Colon (tissue), 2 donors: ENCODE measurements around the gene NELL1.

Experiments
- FAIRE-seq: peaks from 2 replicates; lab custom pipeline; 2012; peaks lifted over from hg19 to GRCh38; lab: Jason Lieb, UNC
- donor health status: control.
- donor health status: control.

NELL1 gene

DNA sequence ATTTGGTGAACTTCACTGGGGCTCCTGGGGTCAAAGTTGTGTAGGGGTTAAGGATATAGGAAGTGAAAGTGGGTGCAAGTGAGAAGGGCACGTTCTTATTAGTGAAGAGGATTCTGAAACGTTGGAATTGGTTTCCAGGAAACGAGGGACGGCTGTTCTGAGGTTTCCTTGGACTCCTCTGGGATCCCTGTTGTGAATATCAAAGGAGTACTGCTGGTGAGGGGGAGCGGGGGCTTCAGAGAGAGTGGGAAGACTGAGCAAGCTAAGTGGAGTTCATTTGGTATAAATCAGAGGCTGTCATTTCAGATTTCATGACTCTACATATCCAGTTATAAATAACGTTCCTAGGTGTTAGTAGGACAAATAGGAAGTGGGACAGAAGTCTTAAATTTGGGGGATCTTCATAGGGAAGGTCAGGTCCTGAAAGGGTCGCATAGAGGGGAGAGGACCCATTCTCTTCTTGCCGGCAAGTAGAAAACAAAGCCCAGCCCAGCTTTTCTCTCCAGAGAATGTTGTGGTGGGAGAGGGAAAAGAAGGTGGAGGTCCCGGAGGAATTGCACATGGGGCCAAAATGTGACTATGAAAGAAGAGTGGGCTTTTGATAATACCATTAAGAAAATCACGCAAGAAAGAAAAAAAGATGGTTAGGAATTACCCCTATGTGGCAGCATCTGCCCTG is 1.1 kb upstream of the NELL1 start:
- no peak for FAIRE-seq

DNA sequence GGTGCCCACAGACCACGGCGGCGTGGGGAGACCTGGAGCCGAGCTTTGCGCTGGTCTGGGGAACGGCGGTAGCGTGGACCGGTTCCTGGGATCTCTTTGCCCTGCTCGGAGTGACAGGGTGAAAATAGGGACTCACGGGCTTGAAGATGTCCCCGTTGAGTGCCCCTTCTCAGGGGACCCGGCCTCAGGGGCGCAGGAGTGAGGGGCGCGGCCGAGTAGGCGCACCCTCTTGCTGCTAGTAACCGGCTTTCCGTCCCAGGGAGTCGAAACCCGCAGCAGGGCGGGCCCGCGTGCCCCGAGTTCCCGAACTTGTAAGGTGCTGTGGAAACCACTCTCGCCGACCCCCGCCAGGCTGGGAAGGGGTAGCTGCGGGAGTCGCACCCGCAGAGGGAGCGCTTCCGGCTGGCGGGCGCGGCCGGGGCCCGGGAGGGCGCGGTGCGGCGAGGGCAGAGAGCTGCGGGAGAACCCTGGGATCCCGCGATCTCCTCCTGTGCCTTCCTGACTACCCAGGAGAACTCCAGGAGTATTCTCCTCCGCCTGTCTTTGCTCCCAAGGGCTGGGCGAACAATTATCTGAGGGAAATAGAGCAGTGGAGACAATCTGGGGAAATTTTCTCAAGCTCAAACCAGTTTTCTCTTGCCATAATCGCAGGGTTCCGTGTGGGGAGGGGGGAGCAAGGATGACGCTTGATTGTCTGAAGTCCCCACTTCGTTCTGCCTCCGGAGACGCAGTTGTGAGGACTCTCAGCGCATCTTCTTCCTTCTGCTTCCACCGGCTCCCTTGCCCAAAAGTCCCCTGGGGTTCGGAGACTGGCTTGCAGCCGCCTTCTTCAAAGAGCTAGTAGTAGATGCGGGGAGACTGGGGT is 666 bp downstream of the NELL1 start:
- no peak for FAIRE-seq

DNA sequence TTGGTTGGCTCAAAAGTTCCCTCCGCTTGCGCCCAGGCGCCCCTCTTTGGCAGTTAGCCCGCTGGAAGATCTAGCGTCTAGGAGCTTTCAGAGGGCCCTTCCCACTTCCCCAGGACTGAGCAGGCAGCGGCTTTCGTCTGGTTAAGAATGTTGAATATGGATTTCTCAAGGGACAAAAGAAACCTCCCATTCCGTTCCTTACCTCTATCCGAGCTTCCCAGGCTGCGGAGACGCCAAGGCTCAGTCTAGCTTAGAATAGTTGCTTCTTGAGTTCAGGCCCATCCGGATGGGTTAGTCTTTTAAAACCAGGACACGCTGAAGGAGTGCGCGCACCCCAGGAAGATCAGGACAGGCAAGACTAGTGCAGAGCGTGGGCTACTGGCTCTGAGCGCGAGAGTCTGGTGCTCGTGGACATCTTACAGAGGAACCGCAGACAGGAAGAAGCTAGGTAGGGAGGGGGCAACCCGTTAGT is 1.6 kb downstream of the NELL1 start:
- no peak for FAIRE-seq

DNA sequence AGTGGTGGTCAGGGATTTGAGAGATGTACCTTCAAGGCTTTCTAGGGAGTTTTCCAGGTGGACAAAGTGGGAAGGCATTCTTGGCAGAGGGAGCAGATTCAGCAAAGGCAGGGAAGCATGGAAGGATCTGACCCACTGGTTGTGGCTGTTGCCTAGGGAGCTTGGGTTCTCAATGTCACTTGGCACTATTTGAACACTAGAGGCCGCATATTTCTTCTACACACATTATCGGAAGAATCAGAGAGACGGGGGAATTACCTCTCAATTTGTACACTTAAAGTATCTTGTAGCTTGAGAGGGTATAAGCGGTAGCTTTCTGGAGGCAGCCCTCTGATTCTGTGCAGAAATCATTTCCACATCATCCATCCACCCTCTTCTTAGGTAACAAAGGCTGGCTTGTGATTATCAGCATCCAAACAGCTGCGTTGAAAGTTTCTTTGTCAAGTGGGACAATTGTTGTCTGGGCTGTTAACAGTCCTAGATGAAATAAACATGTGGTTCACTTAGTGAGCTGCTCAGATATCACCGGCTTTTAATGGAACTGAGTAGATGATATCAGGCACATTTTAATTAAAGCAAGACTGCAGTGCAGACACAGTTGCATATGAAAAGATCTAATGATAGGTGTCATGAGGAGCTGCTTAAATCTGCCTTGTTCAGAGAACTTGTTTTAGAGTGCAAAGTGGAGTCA is 2.6 kb downstream of the NELL1 start:
- no peak for FAIRE-seq

DNA sequence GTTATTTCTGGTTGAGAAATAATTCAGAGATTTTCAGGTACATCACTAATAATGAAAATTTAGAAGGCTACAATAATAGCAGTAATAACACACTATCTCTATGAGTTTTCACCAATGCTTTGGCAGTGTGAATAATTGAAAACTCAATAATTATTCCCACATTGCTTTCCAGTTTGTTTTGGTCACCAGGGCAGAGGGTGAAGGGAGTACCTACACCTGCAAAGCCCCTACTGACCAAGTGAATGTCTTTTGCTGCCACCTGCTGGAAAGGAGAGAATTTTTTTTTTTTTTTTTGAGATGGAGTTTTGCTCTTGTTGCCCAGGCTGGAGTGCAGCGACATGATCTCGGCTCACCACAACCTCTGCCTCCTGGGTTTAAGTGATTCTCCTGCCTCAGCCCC is 3.2 kb downstream of the NELL1 start:
- FAIRE-seq = no peak

DNA sequence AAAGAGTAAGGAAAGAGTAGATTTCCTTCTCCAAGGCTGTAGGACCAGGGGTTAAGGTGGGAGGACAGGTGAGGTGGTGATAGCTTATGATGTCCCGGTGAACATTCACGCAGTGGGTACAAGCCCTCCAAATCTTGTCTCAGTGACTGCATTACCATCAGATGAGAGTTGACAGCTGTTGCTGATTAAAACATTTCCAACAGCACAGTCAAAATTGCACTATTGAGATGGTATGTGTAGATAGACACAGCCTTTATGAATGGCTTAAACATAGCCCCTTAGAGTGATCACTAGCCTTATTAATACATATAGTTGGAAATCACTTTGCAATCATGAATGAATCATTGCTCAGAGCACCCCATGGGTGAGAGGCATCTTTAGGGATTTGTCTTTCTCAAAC is 7.3 kb downstream of the NELL1 start:
- FAIRE-seq = no peak

DNA sequence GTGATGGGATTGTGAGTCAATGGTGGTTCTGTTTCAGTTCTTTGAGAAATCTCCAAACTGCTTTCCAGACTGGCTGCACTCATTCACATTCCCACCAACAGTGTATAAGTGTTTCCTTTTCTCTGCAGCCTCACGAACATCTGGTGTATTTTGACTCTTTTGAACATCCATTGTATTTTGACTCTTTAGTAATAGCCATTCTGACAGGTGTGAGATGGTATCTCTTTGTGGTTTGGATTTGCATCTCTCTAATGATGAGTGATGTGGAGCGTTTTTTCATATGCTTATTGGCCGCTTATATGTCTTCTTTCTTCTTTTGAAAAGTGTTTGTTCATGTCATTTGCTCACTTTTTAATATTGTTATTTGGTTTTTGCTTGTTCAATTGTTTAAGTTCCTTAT is 19.4 kb downstream of the NELL1 start:
- FAIRE-seq = no peak

DNA sequence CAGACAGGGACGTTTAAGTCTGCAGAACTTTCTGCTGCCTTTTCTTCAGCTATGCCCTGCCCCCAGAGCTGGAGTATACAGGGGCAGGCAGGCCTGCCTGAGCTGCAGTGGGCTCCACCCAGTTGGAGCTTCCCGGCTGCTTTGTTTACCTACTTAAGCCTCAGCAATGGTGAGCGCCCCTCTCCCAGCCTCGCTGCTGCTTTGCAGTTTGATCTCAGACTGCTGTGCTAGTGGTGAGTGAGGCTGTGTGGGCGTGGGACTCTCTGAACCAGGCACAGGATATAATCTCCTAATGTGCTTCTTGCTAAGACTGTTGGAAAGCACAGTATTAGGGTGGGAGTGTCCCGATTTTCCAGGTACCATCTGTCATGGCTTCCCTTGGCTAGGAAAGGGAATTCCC is 38.5 kb downstream of the NELL1 start:
- FAIRE-seq = no peak

DNA sequence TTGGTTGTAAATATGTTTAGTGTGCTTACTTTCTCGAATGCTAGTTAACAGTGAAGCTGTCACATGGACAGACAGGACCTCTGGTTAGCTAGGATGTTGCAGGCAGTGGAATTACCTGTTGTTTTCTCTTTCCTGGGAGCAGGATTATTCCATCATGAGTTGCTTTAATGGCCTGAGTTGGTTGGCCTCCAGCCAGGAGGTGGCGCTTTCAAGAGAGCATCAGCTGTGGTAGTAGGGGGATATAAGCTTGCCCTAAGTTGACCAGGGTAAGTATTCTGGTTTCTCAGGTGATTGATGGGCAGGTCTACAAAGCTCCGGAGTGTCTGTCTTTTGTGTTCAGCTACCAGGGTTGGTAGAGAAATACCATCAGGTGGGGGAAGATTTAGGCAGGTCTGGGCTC is 43.5 kb downstream of the NELL1 start:
- no peak for FAIRE-seq

DNA sequence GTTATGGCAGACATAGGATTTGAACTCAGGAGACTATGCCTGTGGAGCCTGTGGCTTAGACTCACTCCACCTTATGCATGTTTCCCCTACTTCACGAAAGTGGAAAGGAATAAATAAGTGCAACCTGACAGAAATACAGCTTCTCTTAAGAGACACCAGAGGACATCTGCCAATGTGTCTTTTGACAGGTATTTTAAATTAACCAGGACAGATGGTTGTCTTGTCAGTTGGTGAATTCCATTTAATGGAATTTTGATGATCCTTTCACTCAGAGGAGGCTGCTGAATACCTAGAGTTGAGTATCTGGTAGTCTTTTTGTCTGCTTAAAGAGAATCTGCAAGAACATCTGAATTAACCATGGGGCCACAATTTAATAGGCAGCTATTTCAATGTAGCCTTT is 46.1 kb downstream of the NELL1 start:
- FAIRE-seq = no peak

DNA sequence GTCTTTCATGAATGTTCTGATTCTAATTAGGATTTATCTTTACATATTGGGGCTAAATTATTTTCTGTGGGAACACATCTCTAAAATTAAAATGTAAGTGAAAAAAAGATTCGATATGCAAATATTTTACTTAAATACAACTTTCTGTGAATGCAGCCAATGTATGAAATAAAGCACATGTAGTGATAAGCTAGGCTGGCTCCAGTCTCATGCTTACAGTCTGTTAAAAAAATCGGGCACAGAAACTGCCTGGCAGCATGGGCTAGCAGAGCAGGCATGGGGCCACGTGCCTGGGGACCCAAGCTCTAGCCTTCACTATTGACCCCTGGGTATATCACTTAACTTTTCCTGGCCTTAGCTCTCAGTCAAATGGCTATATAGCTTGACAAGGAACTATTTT is 46.5 kb downstream of the NELL1 start:
- FAIRE-seq = no peak

DNA sequence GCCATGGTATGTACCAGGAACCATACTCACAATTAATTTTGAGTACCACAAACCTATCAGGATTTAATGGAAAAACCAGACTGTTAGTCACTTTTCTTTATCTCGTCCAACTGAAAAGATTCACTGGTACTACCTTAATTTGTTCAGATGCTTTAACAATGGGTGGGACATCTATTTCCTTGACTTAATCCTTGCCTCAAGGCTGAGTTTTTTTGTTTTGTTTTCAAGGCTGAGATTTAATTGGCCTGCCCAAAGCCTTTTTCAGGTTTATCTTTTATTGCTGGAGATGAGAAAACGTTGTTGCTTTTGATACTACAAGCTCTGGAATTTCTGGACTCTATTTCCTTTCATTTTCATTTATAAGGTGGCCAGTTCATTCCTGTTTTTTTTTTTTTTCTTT is 50.4 kb downstream of the NELL1 start:
- no peak for FAIRE-seq

DNA sequence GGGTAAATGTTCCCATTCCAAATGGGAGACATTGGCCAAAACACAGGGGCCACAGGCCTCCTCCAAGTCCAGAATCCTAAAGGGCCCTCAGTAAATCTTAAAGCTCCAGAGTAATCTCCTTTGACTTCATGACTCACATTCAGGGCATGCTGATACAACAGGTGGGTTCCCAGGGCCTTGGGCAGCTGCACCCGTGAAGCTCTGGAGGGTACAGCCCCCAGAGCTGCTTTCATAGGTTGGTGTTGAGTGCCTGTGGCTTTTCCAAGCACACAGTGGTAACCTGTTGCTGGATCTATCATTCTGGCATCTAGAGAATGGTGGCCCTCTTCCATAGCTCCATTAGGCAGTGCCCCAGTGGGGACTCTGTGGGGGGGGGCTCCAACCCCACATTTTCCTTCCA is 54.0 kb downstream of the NELL1 start:
- no peak for FAIRE-seq

DNA sequence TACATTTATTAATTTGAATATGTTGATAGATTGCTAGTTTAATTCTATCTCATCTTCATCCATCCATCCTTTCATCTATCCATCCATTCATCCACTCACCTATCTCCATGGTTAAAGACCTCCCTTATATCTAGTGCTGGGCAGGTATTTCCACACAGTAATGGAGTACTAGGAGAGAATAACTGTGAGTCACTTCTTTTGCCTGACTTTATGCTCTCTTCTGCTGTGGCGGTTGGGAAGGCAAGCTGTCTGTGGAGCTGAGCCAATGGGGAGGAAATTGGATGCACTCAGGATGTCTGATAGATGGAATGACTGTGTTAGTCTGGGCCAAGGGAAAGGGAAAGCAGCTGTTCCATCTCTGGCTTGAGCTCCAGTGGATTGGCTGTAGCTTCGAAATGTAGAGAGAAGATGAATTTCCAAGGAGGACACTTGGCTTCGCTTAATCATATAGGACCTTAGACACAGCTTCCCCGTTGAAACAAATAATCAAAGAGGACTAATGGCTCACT is 60.3 kb downstream of the NELL1 start:
- no peak for FAIRE-seq

DNA sequence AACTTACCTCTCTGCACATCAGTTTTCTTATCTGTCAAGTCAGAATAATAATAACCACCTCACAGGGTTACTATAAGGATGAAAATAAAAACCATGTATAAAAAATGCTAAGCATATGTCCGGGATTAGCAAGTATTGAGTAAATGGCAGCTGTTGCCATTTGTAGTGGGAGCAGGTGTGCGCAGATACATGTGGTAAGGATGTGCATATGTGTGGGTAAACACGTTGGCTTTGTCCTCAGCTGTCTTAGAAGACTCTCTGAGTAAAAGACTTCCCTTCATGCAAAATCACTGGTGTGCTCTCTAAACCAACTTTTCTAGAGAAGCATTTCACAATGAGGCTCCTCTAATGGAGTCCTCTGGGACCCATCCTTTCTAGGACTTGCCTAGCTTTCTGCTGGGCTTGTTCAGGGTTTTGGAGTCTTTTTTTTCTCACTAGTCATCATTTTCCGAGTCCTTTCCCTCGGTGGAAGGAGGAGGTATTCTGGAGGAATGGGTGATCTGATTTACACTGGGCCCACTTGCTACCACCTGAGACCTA is 62.4 kb downstream of the NELL1 start:
- FAIRE-seq = no peak

DNA sequence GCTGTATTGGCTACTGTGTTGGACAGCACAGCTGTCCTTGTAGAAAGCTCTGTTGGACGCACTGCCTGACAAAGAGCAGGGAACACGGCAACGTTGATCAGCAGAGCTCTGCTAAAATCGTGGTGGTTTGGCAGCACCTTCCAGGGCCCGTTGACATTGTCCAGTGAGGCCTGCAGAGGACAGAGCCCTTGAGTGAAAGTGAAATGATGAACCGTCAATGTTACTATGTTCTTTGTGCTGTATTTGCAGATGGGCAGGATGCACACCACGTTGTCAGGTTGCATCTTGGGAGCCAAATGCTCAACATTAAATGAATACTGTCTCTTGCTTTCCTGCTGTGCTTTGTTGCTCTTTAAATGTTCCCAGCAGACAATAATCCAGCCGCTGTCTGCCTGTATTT is 69.7 kb downstream of the NELL1 start:
- FAIRE-seq = no peak

DNA sequence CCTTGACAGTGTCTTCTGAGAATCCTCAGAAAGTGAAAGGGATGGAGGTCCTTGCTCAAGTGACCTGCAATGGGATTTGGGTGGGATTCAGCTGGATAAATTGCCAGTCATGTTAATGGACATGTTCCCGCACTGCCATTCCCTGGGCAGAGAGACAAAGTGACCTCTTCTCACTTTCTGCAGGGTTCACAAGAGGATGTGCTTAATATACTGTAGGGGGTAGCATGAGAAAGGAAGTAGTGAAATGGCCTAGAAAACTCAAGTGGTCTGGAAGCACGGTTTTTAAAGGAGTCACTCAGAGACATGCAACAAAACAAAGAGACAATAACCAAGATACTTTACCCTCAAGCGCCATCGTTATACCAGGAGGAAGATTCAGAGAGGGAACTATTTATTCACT is 70.2 kb downstream of the NELL1 start:
- no peak for FAIRE-seq

DNA sequence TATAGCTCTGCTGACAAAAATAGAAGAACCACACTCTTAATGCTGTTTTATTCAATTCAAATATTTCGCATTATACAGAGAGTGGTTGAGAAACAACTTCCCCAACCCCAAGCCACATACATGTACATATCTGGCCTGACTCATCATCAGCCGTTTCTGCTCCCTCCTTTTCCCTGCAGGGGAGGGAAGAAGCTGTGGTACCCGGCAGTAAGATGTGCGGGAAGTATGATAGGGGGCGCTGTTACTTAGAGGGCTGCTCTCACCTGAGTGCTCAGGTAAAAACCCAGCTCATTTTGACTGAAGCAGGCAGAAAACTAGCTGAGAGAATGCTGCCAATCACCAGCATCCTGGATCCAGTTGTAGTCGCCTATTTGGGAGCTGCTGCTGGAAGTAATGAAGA is 85.5 kb downstream of the NELL1 start:
- no peak for FAIRE-seq

DNA sequence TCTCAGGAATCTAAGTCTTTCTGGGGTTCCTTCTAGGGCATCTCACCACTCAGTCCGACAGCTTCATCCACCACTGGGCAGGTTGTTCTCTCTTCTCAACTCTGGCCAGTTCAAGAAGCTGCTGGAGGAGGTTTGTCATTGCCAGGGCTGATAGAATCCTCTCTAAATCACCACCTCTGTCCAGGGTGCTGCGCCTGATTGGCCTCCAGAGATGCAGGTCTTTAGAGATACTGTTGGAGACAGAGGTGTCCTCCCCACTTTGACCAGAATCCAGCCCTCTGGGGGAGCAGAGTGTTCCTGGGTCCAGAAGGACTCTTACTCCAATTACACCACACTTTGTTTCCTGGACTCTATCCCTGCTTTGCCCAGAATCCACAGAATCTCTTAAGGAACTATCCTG is 90.2 kb downstream of the NELL1 start:
- FAIRE-seq = no peak

DNA sequence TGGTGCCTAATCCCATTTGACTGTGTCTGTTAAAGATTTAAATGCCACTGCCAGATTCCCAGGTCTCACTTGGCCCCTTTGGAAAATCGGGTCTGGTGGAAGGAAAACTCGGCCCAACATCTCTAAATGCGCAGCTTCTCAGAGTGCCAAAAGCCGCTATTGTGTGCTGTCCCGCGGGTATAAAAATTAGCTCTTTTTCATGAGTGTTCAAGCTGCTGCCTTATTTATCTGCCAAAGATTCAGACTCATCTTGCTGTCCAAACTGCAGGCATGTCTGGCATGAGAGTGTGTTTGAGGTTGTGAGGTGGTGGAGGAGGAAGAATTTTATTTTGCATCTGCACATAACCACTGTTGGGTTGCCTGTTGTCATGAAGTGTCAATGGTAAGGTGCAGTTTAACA is 91.4 kb downstream of the NELL1 start:
- FAIRE-seq = no peak

DNA sequence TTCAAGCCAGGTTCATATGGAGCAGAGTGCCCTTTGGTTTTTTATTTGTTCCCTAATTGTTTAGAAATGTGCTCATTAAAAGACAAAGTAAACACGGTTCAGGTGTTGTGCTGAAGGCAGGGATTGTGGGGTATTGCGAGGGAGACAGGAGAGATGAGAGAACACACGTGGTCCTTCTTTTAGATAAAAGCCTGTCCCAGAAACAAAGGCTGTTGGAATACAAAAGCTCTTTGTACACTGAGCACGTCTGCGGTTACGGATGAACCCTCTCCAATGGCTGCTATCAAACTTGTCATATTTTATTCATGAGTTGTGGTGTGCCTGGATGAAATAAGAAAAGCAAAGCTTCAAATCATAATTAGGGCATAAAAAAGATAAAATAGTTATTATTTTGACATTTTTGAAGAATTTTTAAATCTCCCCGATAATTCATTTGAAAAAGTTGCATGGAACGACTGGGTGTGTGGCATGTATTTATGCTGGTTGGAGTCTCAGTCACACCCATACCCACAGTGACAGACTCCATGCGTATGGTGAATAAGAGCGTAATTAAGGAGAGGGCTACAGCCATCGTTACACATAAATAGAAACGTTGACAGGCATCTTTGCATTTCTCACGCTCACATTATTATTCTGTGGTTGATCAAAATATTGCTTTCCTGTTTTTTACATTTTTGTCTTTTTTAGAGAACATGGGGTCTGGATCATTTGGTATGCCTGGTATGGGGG is 92.9 kb downstream of the NELL1 start:
- no peak for FAIRE-seq

DNA sequence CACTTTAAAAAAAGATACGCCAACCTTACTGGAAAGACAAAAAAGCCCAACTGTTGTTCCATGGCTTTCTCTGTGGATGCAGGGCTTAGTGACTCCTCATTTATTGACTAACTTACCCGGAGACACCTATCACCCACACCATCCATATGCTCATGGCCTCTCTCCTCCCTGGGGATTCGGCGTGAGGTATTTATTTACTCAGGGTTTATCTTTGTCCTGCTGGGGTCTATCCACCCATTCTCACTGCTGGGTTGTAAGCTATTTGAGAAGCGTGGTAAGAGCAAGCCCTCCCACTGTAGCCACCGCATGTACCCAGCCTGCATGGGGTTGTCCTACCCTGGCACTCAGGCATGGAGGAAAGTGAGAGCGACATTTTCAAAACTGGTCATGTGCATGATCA is 93.6 kb downstream of the NELL1 start:
- no peak for FAIRE-seq
